HG02938 (cell line): ENCODE measurements around the gene OR10P1.
A peak's percentile ranks its signal among the peaks of the same experiment; 100 is the strongest.
"Not testable (repeated sequence)": the region's sequence is repeated elsewhere in the genome, so short reads cannot be mapped to it uniquely, and the experiment has no call there.

ENCODE experiments used
- ATAC-seq: cut with Tn5 transposase; IDR thresholded peaks from one replicate; pipeline ENCODE4 v1.9.1; 2021; ENCODE audit warnings: mild to moderate bottlenecking, moderate library complexity; ENCODE audit not compliant: unreplicated experiment

Gene OR10P1

GRCh38 chr12:55650620-55651298 lies 14.1 kb downstream of the OR10P1 start:
- ATAC-seq, result not testable (repeated sequence)

DNA sequence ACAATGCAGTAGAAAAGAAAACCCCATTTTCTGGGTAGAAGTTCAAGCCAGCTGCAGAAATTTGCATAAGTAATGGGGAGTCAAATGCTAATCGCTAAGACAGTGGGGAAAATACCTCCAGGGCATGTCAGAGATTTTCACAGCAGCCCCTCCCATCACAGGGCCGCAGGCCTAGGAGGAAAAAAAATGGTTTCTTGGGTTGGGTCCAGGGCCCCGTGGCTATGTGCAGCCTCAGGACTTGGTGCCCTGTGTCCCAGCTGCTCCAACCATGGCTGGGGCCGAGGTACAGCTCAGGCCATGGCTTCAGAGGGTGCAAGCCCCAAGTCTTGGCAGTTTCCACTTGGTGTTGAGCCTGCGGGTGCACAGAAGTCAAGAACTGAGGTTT lies 14.6 kb downstream of the OR10P1 start:
- no peak for ATAC-seq

- ATAC-seq, result no peak
Observed at GRCh38 chr12:55652352-55652751, 15.7 kb downstream of the OR10P1 start.

- ATAC-seq, result no peak
Observed at GRCh38 chr12:55653031-55653430, 16.3 kb downstream of the OR10P1 start.

DNA sequence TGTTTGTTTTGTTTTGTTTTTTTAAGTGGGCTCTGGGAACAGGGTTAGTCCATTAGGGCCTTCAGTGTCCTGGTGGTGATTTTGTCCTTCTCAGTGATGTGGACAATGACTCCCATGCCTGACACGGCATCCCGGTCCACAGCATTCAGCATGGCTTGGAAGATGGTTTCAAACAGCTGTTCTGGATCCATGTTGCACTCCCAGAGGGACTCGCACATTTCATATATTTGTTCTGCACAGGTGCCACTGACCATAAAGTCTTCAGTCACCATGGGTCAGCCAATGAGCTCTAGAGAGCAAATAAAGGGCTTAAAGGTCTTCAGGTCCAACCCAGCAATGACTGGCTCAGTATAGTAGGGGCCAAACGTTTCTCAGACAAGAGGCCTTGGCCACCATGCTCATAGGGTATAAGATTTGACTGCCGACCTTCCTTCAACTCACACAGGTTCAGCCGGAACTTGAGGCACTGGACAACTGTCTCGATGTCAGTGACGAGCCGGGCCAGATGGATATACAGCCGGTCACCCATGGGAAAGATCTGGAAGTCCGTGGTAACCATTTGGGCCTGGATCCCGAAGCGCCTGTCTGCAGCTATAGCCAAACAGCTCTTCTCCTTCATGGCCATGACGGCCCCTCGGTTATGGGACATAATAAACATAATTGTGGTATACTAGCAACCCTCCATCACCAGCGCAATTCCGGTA lies 18.0 kb downstream of the OR10P1 start:
- no peak for ATAC-seq

- ATAC-seq, result no peak
Observed at GRCh38 chr12:55657212-55657611, 20.5 kb downstream of the OR10P1 start.

- no peak for ATAC-seq
Observed at GRCh38 chr12:55658212-55658611, 21.5 kb downstream of the OR10P1 start.

DNA sequence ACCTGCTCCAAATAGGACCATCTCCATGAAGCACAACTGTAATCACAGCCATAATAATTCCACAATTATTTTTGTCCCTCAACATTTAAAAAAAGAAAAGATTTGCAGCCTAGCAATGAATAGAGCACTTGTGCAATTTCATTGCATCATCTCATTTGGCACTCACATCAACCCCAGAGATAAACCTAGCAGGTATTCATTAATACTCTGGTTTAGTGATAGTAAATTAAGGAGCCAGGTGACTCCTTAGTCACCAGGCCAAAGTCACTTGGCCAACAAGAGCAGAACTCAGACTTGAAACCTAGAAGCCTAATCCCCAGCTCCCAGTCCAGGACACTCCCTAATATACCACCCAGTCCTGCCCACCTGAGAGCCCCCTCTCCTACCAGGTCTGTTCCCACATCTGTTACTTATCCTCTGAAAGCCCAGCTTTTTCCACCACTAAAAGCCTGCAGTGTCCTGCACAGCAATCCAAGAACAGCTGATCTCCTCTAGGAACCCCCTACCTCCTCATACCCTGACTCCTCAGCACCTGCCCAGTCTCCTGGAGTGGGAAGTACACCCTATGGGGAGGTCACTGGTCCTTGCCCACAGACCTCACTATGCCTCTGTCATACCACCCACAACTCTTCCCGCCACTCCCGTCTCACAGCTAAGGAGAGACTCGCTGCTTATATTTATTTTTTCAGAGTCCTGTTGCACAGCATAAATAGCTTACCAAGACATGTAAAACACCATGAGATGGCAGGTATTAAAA lies 22.1 kb downstream of the OR10P1 start:
- ATAC-seq, result no peak

DNA sequence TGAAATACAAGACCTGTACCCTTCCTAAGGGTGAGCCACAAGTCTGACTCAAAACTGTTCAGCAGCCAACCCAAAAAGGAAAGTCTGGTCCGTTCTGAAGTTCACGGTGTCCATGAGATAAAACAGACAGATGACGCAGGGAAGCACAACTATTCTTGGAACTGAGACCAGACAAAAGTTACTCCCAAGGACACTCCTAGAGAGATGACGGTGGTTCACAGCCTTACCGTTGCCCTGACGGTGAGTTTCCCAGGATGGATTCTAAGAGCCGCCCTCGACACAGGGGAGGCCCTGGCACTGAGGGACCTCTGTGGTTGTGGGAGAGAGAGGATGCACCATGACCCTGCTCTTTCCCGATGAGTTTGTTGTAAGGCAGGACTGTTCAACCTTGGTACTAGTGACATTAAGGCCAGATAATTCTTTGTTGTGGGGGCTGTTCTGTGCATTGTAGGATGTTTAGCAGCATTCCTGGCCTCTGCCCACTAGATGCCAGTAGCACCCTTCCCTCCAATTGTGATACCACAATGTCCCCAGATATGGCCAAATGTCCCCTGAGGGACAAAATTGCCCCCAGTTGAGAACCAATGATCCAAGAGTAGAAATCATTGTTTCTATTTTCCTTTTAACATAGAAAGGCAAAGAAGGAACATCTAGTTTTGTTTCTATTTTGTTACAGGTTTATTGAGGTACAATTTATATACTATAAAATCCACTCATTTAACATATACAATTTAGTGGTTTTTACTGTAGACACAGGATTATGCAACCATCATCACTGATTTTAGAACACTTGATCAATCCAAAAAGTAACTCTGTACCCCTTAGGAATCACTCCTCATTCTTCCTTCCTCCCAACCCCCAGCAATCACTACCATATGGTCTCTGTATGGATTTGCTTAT lies 23.0 kb downstream of the OR10P1 start:
- ATAC-seq, result no peak

DNA sequence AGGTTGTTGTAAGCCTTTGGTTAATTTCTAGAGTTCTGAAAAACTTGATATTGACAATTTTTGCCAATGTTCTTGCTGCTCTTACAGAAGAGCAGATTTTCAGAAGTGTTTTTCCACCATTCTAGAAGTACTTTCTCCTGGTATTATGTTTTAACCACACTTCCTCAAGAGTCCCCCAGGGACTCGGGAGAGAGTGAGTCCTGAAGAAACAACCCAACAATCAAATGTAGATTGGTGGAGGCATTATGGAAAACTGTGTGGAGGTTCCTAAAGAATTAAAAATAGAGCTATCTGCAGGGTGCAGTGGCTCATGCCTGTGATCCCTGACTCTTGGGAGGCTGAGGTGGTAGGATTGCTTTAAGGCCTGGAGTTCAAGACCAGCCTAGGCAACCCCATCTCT lies 26.7 kb downstream of the OR10P1 start:
- no peak for ATAC-seq

GRCh38 chr12:55664826-55665225 lies 28.1 kb downstream of the OR10P1 start:
- ATAC-seq, result no peak

DNA sequence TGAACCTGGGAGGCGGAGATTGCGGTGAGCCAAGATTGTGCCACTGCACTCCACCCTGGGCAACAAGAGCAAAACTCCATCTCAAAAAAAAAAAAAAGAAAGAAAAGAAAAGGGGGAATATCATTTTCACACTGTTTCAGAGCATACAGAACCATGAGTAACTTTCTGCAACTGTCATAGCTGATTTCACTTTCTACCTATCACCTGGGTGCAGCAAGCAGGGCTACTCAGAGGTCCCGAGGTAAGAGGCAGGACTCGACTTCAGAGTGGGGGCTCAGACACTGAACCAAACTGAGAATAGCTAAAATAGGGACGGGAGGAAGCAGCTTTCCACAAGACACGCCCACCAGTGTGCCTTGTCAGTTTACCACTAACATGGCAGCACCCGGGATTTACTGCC lies 29.8 kb downstream of the OR10P1 start:
- no peak for ATAC-seq

GRCh38 chr12:55670276-55670675 lies 33.6 kb downstream of the OR10P1 start:
- ATAC-seq, result no peak

- no peak for ATAC-seq
Observed at GRCh38 chr12:55671746-55672145, 35.1 kb downstream of the OR10P1 start.

- peak; percentile 98 for ATAC-seq
Observed at GRCh38 chr12:55673638-55674037, 36.9 kb downstream of the OR10P1 start.

- ATAC-seq, result no peak
Observed at GRCh38 chr12:55675666-55676065, 39.0 kb downstream of the OR10P1 start.

- no peak for ATAC-seq
Observed at GRCh38 chr12:55676707-55677106, 40.0 kb downstream of the OR10P1 start.

DNA sequence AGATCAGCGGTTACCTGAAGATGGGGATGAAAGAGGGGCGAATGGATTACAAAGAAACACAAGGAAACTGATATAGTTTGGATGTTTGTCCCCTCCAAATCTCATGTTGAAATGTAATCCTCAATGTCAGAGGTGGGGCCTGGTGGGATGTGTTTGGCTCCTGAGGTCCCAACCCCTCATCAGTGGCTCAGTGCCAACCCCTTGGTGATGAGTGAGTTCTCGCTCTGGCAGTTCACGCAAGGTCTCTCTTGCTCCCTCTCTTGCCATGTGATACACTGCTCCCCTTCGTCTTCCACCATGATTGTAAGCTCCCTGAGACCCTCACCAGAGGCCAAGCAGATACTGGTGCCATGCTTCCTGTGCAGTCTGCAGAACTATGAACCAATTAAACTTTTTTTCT lies 43.0 kb downstream of the OR10P1 start:
- ATAC-seq, result no peak

DNA sequence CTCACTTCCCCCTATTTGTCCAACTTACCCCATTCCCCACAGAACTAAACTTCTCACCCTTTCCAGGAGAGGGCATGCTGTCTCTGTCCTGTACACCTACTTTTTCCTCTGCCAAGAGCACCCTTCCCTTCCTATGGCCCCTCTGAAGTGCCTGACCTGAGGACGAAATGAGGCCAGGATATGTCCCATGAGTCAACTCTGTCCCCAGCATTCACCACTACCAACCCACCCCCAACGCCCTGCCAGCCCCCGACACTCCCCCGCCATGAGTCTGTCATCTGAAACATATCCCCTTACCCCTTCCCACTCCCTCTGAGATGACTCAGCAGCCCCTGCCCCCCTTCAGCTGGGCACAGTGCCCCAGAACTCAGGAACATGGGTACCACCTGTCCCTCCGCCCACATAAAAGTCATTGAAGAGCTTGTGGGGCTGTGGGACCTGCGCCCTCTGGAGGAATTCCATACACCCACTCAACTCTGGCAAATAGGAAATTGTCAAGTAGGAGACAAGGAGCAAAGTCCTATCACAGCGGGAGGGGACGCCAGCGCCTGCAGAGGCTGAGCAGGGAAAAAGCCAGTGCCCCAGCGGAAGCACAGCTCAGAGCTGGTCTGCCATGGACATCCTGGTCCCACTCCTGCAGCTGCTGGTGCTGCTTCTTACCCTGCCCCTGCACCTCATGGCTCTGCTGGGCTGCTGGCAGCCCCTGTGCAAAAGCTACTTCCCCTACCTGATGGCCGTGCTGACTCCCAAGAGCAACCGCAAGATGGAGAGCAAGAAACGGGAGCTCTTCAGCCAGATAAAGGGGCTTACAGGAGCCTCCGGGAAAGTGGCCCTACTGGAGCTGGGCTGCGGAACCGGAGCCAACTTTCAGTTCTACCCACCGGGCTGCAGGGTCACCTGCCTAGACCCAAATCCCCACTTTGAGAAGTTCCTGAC lies 44.7 kb downstream of the OR10P1 start:
- ATAC-seq, result no peak
